ENCODE results near the gene MAP3K12. TPM values are rescaled to one million over a fixed set of nuclear protein-coding genes. Genes with fewer than 3 reads are reported as not detected.

Gene MAP3K12
- total RNA-seq, 1 donor from 2014 or later = 11.1 TPM

DNA sequence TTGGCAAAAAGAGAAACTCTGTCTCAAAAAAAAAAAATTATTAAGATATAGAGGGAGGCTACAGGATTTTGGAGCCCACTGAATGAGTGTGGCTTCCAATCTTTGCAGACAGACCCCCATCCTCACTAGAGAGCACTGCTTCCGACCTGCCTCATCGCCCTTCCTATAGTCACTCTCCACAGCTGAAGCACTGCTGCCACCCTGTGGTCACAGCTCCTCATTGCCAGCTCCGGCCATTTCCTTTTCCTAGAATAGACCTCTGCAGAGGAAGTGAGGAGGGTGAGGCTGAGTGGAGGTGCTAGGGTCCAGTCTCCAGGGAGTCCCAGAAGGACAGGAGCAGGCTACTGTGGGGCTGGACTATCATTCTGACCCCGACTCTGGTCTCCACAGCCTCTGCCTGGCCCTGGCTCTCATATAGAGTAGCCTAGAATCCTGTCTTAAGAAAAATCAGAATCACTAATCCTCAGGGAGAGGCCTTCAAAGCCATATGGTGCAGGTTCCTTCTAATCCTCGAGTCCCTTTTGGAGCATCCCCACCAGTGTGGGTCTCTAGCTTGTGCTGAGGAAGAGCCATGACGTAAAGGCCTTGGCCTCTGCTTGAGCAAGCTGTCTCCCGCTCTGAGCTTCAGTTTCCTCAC, 9.4 kb upstream of the MAP3K12 start:
- peaks cover 6% of the 10 kb centered on the region for H3K79me2 ChIP-seq (ENCODE audit: insufficient read depth, low read length)
- peaks cover 10% of the 10 kb centered on the region for H3K4me1 Mint-ChIP-seq (ENCODE audit: low read depth, unreplicated experiment)
- H3K4me3 ChIP-seq (ENCODE audit: insufficient read depth, low read depth, low read length) = no peak overlapping the region
- no peak overlapping the region for H3K9ac ChIP-seq (ENCODE audit: low read length)
- H3K27ac ChIP-seq (ENCODE audit: low read depth, low read length) = no peak overlapping the region
- FAIRE-seq (no peak), DNase-seq (ENCODE audit: low read depth) (no peak)
- H3K4me1 ChIP-seq (ENCODE audit: insufficient read depth, low read length) = peaks cover 22% of the 10 kb centered on the region
- H3K4me3 Mint-ChIP-seq (ENCODE audit: unreplicated experiment) = no peak overlapping the region
- H3K27me3 Mint-ChIP-seq (ENCODE audit: low read depth, unreplicated experiment) = no peaks in the 10 kb centered on the region
- no peaks in the 10 kb centered on the region for H3K9me3 Mint-ChIP-seq (ENCODE audit: unreplicated experiment)
- H2AFZ ChIP-seq (ENCODE audit: low read depth, low read length) = no peak overlapping the region
- no peak for TF ChIP-seq EZH2 (IDR thresholded peaks at IDR 0.05; ENCODE audit: insufficient read depth, low read length)
- TF ChIP-seq, protein P1, sequence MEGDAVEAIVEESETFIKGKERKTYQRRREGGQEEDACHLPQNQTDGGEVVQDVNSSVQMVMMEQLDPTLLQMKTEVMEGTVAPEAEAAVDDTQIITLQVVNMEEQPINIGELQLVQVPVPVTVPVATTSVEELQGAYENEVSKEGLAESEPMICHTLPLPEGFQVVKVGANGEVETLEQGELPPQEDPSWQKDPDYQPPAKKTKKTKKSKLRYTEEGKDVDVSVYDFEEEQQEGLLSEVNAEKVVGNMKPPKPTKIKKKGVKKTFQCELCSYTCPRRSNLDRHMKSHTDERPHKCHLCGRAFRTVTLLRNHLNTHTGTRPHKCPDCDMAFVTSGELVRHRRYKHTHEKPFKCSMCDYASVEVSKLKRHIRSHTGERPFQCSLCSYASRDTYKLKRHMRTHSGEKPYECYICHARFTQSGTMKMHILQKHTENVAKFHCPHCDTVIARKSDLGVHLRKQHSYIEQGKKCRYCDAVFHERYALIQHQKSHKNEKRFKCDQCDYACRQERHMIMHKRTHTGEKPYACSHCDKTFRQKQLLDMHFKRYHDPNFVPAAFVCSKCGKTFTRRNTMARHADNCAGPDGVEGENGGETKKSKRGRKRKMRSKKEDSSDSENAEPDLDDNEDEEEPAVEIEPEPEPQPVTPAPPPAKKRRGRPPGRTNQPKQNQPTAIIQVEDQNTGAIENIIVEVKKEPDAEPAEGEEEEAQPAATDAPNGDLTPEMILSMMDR (IDR thresholded peaks at IDR 0.05; ENCODE audit: insufficient read depth, low read depth, low read length) = peak; percentile 90
- H4K20me1 ChIP-seq (ENCODE audit: insufficient read depth, low read length) = no peaks in the 10 kb centered on the region
- H3K27me3 ChIP-seq (ENCODE audit: insufficient read depth, low read length) = no peaks in the 10 kb centered on the region
- H3K9me3 ChIP-seq (ENCODE audit: insufficient read depth, low read depth, low read length) = no peaks in the 10 kb centered on the region
- peaks cover 20% of the 10 kb centered on the region for H3K36me3 ChIP-seq (ENCODE audit: insufficient read depth, low read length)
- no peak overlapping the region for H3K4me2 ChIP-seq (ENCODE audit: low read length)
- H3K36me3 Mint-ChIP-seq (ENCODE audit: low read depth, unreplicated experiment) = peaks cover 11% of the 10 kb centered on the region
- peak overlapping the region; percentile 69 for H3K27ac Mint-ChIP-seq (ENCODE audit: unreplicated experiment)

DNA sequence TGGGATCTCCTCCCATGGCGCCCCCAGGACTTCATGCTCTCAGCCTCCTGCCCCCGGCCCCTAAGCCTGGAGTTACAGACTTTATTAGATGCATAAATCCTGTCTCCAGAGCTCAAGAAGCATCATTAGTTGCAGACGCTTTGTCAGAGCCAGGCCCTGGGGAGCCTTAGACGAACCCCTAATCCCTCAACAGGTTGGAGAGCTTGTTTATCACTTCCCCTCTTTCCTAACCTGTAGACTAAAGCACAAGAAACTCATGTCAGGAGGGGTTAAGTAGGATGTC, 8.3 kb upstream of the MAP3K12 start:
- Mint-ChIP-seq H3K27ac (ENCODE audit: unreplicated experiment) (no peak overlapping the region), H3K36me3 (ENCODE audit: low read depth, unreplicated experiment) (peaks cover 11% of the 10 kb centered on the region), H3K27me3 (ENCODE audit: low read depth, unreplicated experiment) (no peaks in the 10 kb centered on the region), H3K4me3 (ENCODE audit: unreplicated experiment) (no peak overlapping the region), H3K9me3 (ENCODE audit: unreplicated experiment) (no peaks in the 10 kb centered on the region), H3K4me1 (ENCODE audit: low read depth, unreplicated experiment) (peaks cover 10% of the 10 kb centered on the region)
- H3K9me3 ChIP-seq (ENCODE audit: insufficient read depth, low read depth, low read length) = no peaks in the 10 kb centered on the region
- FAIRE-seq (no peak), DNase-seq (ENCODE audit: low read depth) (no peak)
- no peak overlapping the region for H3K9ac ChIP-seq (ENCODE audit: low read length)
- no peaks in the 10 kb centered on the region for H3K27me3 ChIP-seq (ENCODE audit: insufficient read depth, low read length)
- H3K36me3 ChIP-seq (ENCODE audit: insufficient read depth, low read length) = peaks cover 12% of the 10 kb centered on the region
- no peak overlapping the region for H2AFZ ChIP-seq (ENCODE audit: low read depth, low read length)
- no peak overlapping the region for H3K27ac ChIP-seq (ENCODE audit: low read depth, low read length)
- no peak overlapping the region for H3K4me3 ChIP-seq (ENCODE audit: insufficient read depth, low read depth, low read length)
- no peaks in the 10 kb centered on the region for H4K20me1 ChIP-seq (ENCODE audit: insufficient read depth, low read length)
- TF ChIP-seq EZH2 (IDR thresholded peaks at IDR 0.05; ENCODE audit: insufficient read depth, low read length) = no peak
- TF ChIP-seq, protein P1 (IDR thresholded peaks at IDR 0.05; ENCODE audit: insufficient read depth, low read depth, low read length) = no peak
- peaks cover 17% of the 10 kb centered on the region for H3K79me2 ChIP-seq (ENCODE audit: insufficient read depth, low read length)
- H3K4me1 ChIP-seq (ENCODE audit: insufficient read depth, low read length) = peaks cover 22% of the 10 kb centered on the region
- no peak overlapping the region for H3K4me2 ChIP-seq (ENCODE audit: low read length)

DNA sequence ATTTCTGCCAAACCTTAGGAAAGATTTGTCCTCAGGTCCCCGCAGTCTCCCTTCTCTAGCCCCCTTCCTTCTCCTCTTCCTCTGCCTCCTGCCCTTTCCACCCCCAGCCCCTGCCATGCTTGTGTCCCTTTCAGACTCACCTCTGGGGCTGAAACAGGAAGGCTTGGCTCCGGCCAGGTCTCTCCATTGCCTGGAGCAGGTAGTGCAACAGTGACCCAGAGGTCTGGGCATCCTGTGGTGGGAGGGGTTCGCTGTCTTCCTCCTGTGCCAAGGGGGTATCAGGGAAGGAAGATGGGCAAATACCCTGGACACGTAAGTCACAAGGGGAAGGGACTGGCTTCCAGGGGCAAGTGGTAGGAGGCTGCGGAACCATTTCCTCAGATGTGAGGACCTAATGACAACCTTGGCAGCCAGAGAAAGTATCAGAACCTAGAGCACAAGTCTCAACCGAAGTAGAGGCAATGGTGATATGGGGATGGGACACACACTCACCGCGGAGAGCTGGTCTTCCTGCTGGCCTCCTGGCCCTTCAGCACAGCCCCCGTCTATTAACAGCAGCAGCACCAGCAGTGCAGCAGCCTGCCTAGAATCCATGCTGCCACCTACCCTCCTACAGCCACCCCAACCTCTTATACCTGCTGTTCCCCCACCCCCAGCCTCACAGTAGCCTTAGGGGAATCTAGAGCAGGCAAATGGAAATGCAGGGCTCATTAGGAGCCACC, 7.8 kb upstream of the MAP3K12 start, which contains the start of gene NPFF:
Gene NPFF, minus strand, starts transcription at position 604 of the 722 bp plus-strand sequence. Its CDS starts 10 bp downstream, at position 594.
- Histone ChIP-seq H3K9ac (ENCODE audit: low read length) (peak within 1 kb of the TSS; percentile 20), H3K4me1 (ENCODE audit: insufficient read depth, low read length) (peaks cover 24% of the 10 kb centered on the region), H4K20me1 (ENCODE audit: insufficient read depth, low read length) (no peaks in the 10 kb centered on the region), H3K4me3 (ENCODE audit: insufficient read depth, low read depth, low read length) (no peak within 1 kb of the TSS), H2AFZ (ENCODE audit: low read depth, low read length) (no peak within 1 kb of the TSS), H3K79me2 (ENCODE audit: insufficient read depth, low read length) (peaks cover 20% of the 10 kb centered on the region), H3K4me2 (ENCODE audit: low read length) (peak within 1 kb of the TSS; percentile 27), H3K36me3 (ENCODE audit: insufficient read depth, low read length) (peaks cover 10% of the 10 kb centered on the region), H3K27me3 (ENCODE audit: insufficient read depth, low read length) (no peaks in the 10 kb centered on the region), H3K9me3 (ENCODE audit: insufficient read depth, low read depth, low read length) (no peaks in the 10 kb centered on the region), H3K27ac (ENCODE audit: low read depth, low read length) (no peak within 1 kb of the TSS)
- TF ChIP-seq EZH2 (IDR thresholded peaks at IDR 0.05; ENCODE audit: insufficient read depth, low read length) = no peak
- TF ChIP-seq, protein P1 (IDR thresholded peaks at IDR 0.05; ENCODE audit: insufficient read depth, low read depth, low read length) = no peak
- Mint-ChIP-seq H3K9me3 (ENCODE audit: unreplicated experiment) (no peaks in the 10 kb centered on the region), H3K4me1 (ENCODE audit: low read depth, unreplicated experiment) (peaks cover 14% of the 10 kb centered on the region), H3K36me3 (ENCODE audit: low read depth, unreplicated experiment) (peaks cover 11% of the 10 kb centered on the region), H3K27ac (ENCODE audit: unreplicated experiment) (no peak within 1 kb of the TSS), H3K27me3 (ENCODE audit: low read depth, unreplicated experiment) (no peaks in the 10 kb centered on the region), H3K4me3 (ENCODE audit: unreplicated experiment) (peak within 1 kb of the TSS; percentile 14)
- FAIRE-seq (no peak), DNase-seq (ENCODE audit: low read depth) (no peak)
